Measurements from ENCODE around the gene GPR158.

The GPR158 gene

GRCh38 chr10:25508112-25508815 is 333.5 kb downstream of the GPR158 start:
- DNase-seq, result no peak

- no peak for DNase-seq
Measured at GRCh38 chr10:25509151-25509550, 334.4 kb downstream of the GPR158 start.

- no peak for DNase-seq
Measured at GRCh38 chr10:25522294-25522693, 347.5 kb downstream of the GPR158 start.

GRCh38 chr10:25522946-25523608 is 348.3 kb downstream of the GPR158 start:
- no peak for DNase-seq

- no peak for DNase-seq
Measured at GRCh38 chr10:25530306-25530705, 355.5 kb downstream of the GPR158 start.

GRCh38 chr10:25531457-25532061 is 356.8 kb downstream of the GPR158 start:
- no peak for DNase-seq

GRCh38 chr10:25532213-25532612 is 357.4 kb downstream of the GPR158 start:
- DNase-seq, result no peak

GRCh38 chr10:25536027-25536426 is 361.2 kb downstream of the GPR158 start:
- no peak for DNase-seq

GRCh38 chr10:25547382-25547781 is 372.6 kb downstream of the GPR158 start:
- DNase-seq, result no peak

GRCh38 chr10:25552283-25552919 is 377.6 kb downstream of the GPR158 start:
- DNase-seq, result no peak

GRCh38 chr10:25555865-25556264 is 381.1 kb downstream of the GPR158 start:
- DNase-seq, result no peak

- DNase-seq, result no peak
Measured at GRCh38 chr10:25556457-25556856, 381.7 kb downstream of the GPR158 start.

GRCh38 chr10:25557136-25557535 is 382.3 kb downstream of the GPR158 start:
- no peak for DNase-seq

- DNase-seq, result no peak
Measured at GRCh38 chr10:25561758-25562157, 387.0 kb downstream of the GPR158 start.

GRCh38 chr10:25562547-25562946 is 387.7 kb downstream of the GPR158 start:
- no peak for DNase-seq

- DNase-seq, result no peak
Measured at GRCh38 chr10:25564351-25564750, 389.6 kb downstream of the GPR158 start.

- DNase-seq, result no peak
Measured at GRCh38 chr10:25565570-25565969, 390.8 kb downstream of the GPR158 start.

- DNase-seq, result no peak
Measured at GRCh38 chr10:25573316-25573715, 398.5 kb downstream of the GPR158 start.

- no peak for DNase-seq
Measured at GRCh38 chr10:25575343-25575742, 400.5 kb downstream of the GPR158 start.

- DNase-seq, result no peak
Measured at GRCh38 chr10:25578061-25578460, 403.3 kb downstream of the GPR158 start.

- DNase-seq, result no peak
Measured at GRCh38 chr10:25582961-25583360, 408.2 kb downstream of the GPR158 start.

- no peak for DNase-seq
Measured at GRCh38 chr10:25600651-25601050, 425.9 kb downstream of the GPR158 start.

GRCh38 chr10:25604591-25604990 is 429.8 kb downstream of the GPR158 start:
- DNase-seq, result no peak

- no peak for DNase-seq
Measured at GRCh38 chr10:25614652-25615051, 439.9 kb downstream of the GPR158 start.

All from effector CD4-positive, alpha-beta T cell (primary cell).